Adrenal gland (tissue), 5 donors: ENCODE results near the gene PEX16.

Source experiments
- POLR2A ChIP-seq, 2 donors: fragments of 450-650 bp; IDR thresholded peaks; one replicate each; pipeline ENCODE4 v1.6.1; 2017; ENCODE audit warnings: antibody characterized with exemption in 2 of 2, mild to moderate bottlenecking in 2 of 2, moderate library complexity in 1 of 2
- TF ChIP-seq, protein P1 (sequence below), 6 experiments: fragments of 450-650 bp in 4 of 6; fragments of 200-600 bp in 2 of 6; sonication (generic) in 1 of 6; IDR thresholded peaks; 1 replicate in 5 of 6; 2 replicates in 1 of 6; pipeline versions ENCODE4 v1.5.1 to v1.8.0; 2016 to 2021; ENCODE audit warnings: antibody characterized with exemption in 6 of 6, mild to moderate bottlenecking in 2 of 6, moderate library complexity in 1 of 6
- donor health status: DM: no; HTN: no; CAD: no.

DNA sequence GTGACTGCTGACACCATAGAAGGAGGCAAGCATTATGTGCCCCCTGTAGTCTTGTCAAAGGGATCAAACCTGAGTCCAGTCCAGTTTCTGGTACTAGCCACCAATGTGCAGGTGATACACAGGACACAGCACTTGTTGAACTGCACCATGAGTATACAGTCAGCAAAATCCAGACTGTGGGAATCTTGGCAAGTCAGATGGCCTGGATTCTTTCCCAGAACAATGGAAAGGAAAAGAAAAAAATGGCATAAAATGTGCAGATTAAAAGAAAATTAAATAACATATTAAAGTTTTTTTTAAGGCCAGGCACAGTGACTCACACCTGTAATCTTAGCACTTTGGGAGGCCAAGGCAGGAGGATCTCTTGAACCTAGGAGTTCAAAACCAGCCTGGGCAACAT lies 53.6 kb downstream of the PEX16 start:
- TF ChIP-seq, protein P1, sequence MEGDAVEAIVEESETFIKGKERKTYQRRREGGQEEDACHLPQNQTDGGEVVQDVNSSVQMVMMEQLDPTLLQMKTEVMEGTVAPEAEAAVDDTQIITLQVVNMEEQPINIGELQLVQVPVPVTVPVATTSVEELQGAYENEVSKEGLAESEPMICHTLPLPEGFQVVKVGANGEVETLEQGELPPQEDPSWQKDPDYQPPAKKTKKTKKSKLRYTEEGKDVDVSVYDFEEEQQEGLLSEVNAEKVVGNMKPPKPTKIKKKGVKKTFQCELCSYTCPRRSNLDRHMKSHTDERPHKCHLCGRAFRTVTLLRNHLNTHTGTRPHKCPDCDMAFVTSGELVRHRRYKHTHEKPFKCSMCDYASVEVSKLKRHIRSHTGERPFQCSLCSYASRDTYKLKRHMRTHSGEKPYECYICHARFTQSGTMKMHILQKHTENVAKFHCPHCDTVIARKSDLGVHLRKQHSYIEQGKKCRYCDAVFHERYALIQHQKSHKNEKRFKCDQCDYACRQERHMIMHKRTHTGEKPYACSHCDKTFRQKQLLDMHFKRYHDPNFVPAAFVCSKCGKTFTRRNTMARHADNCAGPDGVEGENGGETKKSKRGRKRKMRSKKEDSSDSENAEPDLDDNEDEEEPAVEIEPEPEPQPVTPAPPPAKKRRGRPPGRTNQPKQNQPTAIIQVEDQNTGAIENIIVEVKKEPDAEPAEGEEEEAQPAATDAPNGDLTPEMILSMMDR (IDR thresholded peaks at IDR 0.05): no peak
- no peak for TF ChIP-seq POLR2A (IDR thresholded peaks at IDR 0.05)
